H1 (cell line): ENCODE measurements around the gene OMG.

ENCODE experiments used
- CREB1 ChIP-seq: IDR thresholded peaks from 2 replicates; pipeline ENCODE4 v1.6.1; 2012; ENCODE audit warnings: inconsistent platforms
- EZH2 ChIP-seq: fragments of 200-600 bp; sonication (generic); IDR thresholded peaks from 2 replicates; pipeline ENCODE4 v1.7.1; 2012; ENCODE audit warnings: low read depth, mild to moderate bottlenecking, moderate library complexity, low read length, inconsistent platforms; ENCODE audit not compliant: severe bottlenecking
- POLR2AphosphoS5 ChIP-seq: IDR thresholded peaks from 2 replicates; pipeline ENCODE4 v1.6.1; 2011; ENCODE audit warnings: low read depth, low read length
- TF ChIP-seq, protein P1 (sequence below), 3 experiments: IDR thresholded peaks; 1 replicate in 2 of 3; 2 replicates in 1 of 3; pipeline versions ENCODE4 v1.5.1 to v1.6.1; 2011; ENCODE audit warnings: low read length in 3 of 3, mild to moderate bottlenecking in 3 of 3, inconsistent platforms in 2 of 3, low read depth in 1 of 3, moderate library complexity in 1 of 3; ENCODE audit not compliant: insufficient read depth in 1 of 3; ENCODE audit errors: control extremely low read depth in 1 of 3
- TF ChIP-seq, protein P2 (sequence below): IDR thresholded peaks from 2 replicates; pipeline ENCODE4 v1.6.1; 2012; ENCODE audit warnings: inconsistent platforms
- TF ChIP-seq, protein P3 (sequence below): IDR thresholded peaks from 2 replicates; pipeline ENCODE4 v1.6.1; 2011; ENCODE audit warnings: low read length, improper control_type of control experiment
- TF ChIP-seq, protein P4 (sequence below): IDR thresholded peaks from 2 replicates; pipeline ENCODE4 v1.6.1; 2011; ENCODE audit warnings: low read depth, mild to moderate bottlenecking, low read length; ENCODE audit not compliant: insufficient read depth

DNA sequence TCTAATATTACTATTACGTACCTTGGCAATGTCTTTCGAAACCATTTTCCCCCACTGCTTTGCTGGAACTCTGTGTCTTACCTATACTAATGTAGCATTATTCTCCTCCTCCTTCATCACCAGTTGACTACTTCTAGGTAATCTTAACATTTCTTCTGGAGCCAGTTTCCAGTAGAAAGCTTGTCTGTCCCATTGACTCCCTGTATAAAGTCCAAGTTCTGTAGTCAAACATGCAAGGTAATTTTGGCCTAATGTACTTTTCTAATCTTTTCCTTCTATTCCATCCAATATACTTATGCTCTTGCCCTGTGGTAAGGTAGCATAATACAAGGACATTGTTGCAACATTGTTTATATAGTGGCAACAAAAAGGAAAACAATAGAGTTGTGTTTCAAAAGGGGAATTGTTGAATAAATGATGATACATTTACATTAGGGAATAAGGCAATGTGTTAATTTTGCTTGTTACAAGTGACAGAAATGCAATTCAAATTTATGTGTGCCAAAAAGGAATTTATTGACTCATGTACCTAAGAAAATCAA, 27.9 kb downstream of the OMG start:
- TF ChIP-seq, protein P1, sequence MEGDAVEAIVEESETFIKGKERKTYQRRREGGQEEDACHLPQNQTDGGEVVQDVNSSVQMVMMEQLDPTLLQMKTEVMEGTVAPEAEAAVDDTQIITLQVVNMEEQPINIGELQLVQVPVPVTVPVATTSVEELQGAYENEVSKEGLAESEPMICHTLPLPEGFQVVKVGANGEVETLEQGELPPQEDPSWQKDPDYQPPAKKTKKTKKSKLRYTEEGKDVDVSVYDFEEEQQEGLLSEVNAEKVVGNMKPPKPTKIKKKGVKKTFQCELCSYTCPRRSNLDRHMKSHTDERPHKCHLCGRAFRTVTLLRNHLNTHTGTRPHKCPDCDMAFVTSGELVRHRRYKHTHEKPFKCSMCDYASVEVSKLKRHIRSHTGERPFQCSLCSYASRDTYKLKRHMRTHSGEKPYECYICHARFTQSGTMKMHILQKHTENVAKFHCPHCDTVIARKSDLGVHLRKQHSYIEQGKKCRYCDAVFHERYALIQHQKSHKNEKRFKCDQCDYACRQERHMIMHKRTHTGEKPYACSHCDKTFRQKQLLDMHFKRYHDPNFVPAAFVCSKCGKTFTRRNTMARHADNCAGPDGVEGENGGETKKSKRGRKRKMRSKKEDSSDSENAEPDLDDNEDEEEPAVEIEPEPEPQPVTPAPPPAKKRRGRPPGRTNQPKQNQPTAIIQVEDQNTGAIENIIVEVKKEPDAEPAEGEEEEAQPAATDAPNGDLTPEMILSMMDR (IDR thresholded peaks at IDR 0.05; ENCODE audit: control extremely low read depth in 1 of 3, insufficient read depth in 1 of 3, low read depth in 1 of 3, low read length in 3 of 3): no peak
- TF ChIP-seq EZH2 (no peak), CREB1 (no peak), POLR2AphosphoS5 (no peak)
- TF ChIP-seq, protein P2, sequence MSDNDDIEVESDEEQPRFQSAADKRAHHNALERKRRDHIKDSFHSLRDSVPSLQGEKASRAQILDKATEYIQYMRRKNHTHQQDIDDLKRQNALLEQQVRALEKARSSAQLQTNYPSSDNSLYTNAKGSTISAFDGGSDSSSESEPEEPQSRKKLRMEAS: no peak
- TF ChIP-seq, protein P3, sequence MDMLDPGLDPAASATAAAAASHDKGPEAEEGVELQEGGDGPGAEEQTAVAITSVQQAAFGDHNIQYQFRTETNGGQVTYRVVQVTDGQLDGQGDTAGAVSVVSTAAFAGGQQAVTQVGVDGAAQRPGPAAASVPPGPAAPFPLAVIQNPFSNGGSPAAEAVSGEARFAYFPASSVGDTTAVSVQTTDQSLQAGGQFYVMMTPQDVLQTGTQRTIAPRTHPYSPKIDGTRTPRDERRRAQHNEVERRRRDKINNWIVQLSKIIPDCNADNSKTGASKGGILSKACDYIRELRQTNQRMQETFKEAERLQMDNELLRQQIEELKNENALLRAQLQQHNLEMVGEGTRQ: no peak
- TF ChIP-seq, protein P4, sequence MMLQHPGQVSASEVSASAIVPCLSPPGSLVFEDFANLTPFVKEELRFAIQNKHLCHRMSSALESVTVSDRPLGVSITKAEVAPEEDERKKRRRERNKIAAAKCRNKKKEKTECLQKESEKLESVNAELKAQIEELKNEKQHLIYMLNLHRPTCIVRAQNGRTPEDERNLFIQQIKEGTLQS: no peak
